ENCODE results near the gene EDC4. TPM values are rescaled to one million over a fixed set of nuclear protein-coding genes. Genes with fewer than 3 reads are reported as not detected.

Gene EDC4
- total and polyA plus RNA-seq, 10 donors, result 27.6 to 71.3 (median 59.4) TPM

DNA sequence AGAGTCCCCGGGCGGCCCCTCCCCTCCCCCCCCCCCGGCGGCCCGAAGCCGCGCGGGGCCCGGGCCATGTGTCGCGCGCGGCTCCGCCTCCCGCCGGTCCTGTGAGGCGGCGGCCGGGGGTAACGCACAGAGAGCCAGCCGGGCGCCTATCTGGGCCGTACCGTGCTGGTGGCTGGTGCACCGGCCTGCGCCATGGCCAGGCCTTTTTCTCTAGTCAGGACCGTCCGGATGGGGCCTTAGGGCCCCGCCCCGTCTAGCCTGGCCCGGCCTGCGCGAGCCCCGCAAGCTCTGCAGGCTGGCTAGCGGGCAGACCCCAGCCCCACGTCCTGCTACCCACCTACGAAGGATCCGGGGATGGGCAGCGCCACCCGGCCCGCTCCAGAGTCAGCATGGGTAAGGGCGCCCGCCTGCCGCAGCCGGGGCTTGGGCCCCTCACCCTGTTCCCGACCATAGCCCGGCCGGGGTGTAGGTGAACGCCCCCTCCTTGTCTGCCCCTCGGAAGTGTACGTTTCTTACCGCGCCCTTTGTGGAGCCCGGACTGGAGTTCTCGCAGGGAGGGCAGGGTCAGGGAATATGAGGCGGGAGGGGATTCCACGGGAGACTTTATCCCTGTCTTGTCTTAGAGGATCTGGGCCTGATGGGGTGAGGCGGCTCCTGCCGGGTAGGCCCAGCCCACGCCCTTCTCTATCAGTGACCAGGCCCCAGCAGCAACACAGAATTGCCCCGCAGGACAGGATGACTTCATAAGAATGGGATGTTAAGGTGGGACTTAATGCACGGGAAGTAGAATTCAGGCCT lies 25.6 kb upstream of the EDC4 start, which contains the start of gene CENPT:
Gene CENPT (minus strand): TSS at position 630 of the 798 bp plus-strand sequence. CDS start 13,834 bp downstream, outside the sequence.
- peak within 1 kb of the TSS; percentile 61 to 100 (median 98) for H3K4me3 ChIP-seq
- peak within 1 kb of the TSS; percentile 75 to 100 (median 94) for H3K27ac ChIP-seq
- peaks cover 0 to 15% (median 0%) of the 10 kb centered on the region in 6 donors for H3K36me3 ChIP-seq
- H3K9me3 ChIP-seq, result no peaks in the 10 kb centered on the region
- intact Hi-C loops (cut with DNase I; ENCODE audit: low total_unique reads), result loop anchor here (10.0 kb wide), 1 partner anchor 88 kb away; the partner anchor contains the start of genes CTRL and PSMB10
- H3K27me3 ChIP-seq (replicated peaks in 1 of 7), result no peaks in the 10 kb centered on the region
- WGBS, 5 donors, result 0 to 2% (median 1%) methylated on average over 16 to 62 of the region's 62 CpGs
- peaks cover 40 to 91% (median 66%) of the 10 kb centered on the region in 6 donors for H3K4me1 ChIP-seq
- TF ChIP-seq POLR2AphosphoS5 (IDR thresholded peaks at IDR 0.05), result no peak
- TF ChIP-seq, protein P1, sequence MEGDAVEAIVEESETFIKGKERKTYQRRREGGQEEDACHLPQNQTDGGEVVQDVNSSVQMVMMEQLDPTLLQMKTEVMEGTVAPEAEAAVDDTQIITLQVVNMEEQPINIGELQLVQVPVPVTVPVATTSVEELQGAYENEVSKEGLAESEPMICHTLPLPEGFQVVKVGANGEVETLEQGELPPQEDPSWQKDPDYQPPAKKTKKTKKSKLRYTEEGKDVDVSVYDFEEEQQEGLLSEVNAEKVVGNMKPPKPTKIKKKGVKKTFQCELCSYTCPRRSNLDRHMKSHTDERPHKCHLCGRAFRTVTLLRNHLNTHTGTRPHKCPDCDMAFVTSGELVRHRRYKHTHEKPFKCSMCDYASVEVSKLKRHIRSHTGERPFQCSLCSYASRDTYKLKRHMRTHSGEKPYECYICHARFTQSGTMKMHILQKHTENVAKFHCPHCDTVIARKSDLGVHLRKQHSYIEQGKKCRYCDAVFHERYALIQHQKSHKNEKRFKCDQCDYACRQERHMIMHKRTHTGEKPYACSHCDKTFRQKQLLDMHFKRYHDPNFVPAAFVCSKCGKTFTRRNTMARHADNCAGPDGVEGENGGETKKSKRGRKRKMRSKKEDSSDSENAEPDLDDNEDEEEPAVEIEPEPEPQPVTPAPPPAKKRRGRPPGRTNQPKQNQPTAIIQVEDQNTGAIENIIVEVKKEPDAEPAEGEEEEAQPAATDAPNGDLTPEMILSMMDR (IDR thresholded peaks at IDR 0.05 in 8 of 11, conservative IDR thresholded peaks at IDR 0.05 in 3 of 11), result peak in 1 of 11 experiments; percentile 19
- DNase-seq, result no peak

DNA sequence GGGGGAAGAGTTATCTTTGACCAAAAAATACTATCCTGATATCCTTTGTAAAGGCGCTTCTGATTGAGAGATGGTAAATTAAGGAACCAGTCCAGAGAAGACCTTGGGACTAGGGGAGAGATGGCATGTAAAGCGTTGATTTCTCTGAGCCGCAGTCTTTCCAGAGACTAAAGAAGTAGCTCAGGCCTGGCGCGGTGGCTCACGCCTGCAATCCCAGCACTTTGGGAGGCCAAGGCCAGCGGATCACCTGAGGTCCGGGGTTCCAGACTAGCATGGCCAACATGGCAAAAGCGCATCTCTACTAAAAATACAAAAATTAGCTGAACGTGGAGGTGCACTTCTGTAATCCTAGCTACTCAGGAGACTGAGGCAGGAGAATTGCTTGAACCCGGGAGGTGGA lies 24.7 kb upstream of the EDC4 start:
- H3K27ac ChIP-seq, result peak overlapping the region in 2 of 8 donors; percentile 95 to 100
- no peaks in the 10 kb centered on the region for H3K9me3 ChIP-seq
- DNase-seq, result no peak
- H3K4me1 ChIP-seq, result peaks cover 40 to 90% (median 60%) of the 10 kb centered on the region in 6 donors
- H3K4me3 ChIP-seq, result peak overlapping the region; percentile 61 to 100 (median 98)
- H3K36me3 ChIP-seq, result peaks cover 0 to 15% (median 0%) of the 10 kb centered on the region in 6 donors
- intact Hi-C loops (cut with DNase I; ENCODE audit: low total_unique reads), result loop anchor here (10.0 kb wide), 1 partner anchor 87 kb away; the partner anchor contains the start of genes CTRL and PSMB10
- TF ChIP-seq POLR2A (IDR thresholded peaks at IDR 0.05) (no peak), POLR2AphosphoS5 (IDR thresholded peaks at IDR 0.05) (no peak)
- TF ChIP-seq, protein P1 (IDR thresholded peaks at IDR 0.05 in 8 of 11, conservative IDR thresholded peaks at IDR 0.05 in 3 of 11), result no peak
- WGBS, 5 donors, result 76 to 90% (median 85%) methylated on average over 11 of the region's 11 CpGs
- H3K27me3 ChIP-seq (replicated peaks in 1 of 7), result no peaks in the 10 kb centered on the region

DNA sequence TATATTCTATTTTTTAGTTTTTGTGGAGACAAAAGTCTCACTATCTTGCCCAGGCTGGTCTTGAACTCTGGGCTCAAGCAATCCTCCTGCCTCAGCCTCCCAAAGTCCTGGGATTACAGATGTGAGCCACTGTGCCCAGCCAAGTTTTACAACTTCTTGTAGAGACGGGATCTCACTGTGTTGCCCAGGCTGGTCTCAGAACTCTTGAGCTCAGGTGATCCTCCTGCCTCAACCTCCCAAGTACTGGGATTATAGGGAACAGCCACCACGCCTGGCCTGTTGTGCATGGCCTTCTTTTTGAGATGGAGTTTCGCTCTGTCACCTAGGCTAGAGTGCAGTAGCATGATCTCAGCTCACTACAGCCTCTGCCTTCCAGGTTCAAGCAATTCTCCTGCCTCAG lies 19.2 kb upstream of the EDC4 start:
- H3K27ac ChIP-seq, result no peak overlapping the region
- DNase-seq, result no peak
- TF ChIP-seq POLR2A (IDR thresholded peaks at IDR 0.05) (no peak), POLR2AphosphoS5 (IDR thresholded peaks at IDR 0.05) (no peak)
- TF ChIP-seq, protein P1 (IDR thresholded peaks at IDR 0.05 in 8 of 11, conservative IDR thresholded peaks at IDR 0.05 in 3 of 11), result no peak
- H3K36me3 ChIP-seq, result peaks cover 0 to 27% (median 0%) of the 10 kb centered on the region in 6 donors
- WGBS, 5 donors, result 94 to 100% (median 95%) methylated on average over 3 of the region's 3 CpGs
- H3K27me3 ChIP-seq (replicated peaks in 1 of 7), result no peaks in the 10 kb centered on the region
- intact Hi-C loops (cut with DNase I; ENCODE audit: low total_unique reads), result no loop called here
- H3K4me1 ChIP-seq, result peaks cover 0 to 83% (median 31%) of the 10 kb centered on the region in 6 donors
- H3K9me3 ChIP-seq, result no peaks in the 10 kb centered on the region
- H3K4me3 ChIP-seq, result no peak overlapping the region

DNA sequence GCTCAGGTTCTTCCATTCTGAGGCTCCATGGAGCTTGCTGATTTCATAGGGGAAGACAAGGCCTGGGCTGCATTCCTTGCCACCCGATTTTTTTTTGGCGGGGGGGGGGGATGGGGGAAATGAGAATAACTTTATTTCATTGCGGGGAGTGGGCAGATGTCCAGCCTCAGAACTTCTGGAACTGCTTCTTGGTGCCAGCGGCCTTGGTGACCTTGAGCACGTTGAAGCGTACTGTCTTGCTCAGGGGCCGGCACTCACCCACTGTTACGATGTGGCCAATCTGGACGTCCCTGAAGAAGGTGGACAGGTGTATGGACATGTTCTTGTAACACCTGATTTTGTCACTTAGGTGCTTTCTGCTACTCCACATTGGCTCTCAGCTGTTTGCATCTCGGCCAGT lies 17.1 kb upstream of the EDC4 start:
- 76 to 84% (median 81%) methylated on average over 10 of the region's 10 CpGs for WGBS, 5 donors
- TF ChIP-seq, protein P1 (IDR thresholded peaks at IDR 0.05 in 8 of 11, conservative IDR thresholded peaks at IDR 0.05 in 3 of 11), result no peak
- TF ChIP-seq POLR2A (IDR thresholded peaks at IDR 0.05), result no peak
- TF ChIP-seq POLR2AphosphoS5 (IDR thresholded peaks at IDR 0.05), result no peak

More for the DNA sequence above, 17.1 kb upstream of the EDC4 start:
- peaks cover 0 to 20% (median 6%) of the 10 kb centered on the region in 6 donors for H3K36me3 ChIP-seq
- no peaks in the 10 kb centered on the region for H3K27me3 ChIP-seq (replicated peaks in 1 of 7)
- intact Hi-C loops (cut with DNase I; ENCODE audit: low total_unique reads), result no loop called here
- H3K4me1 ChIP-seq, result peaks cover 0 to 65% (median 20%) of the 10 kb centered on the region in 6 donors
- DNase-seq, result no peak
- H3K27ac ChIP-seq, result no peak overlapping the region
- H3K4me3 ChIP-seq, result no peak overlapping the region
- no peaks in the 10 kb centered on the region for H3K9me3 ChIP-seq

All from spleen (tissue), 11 donors.